HG03045 (cell line): ENCODE results near the gene TAP1.
A peak's percentile ranks its signal among the peaks of the same experiment; 100 is the strongest.
"Not testable (repeated sequence)": the region's sequence is repeated elsewhere in the genome, so short reads cannot be mapped to it uniquely, and the experiment has no call there.

Experiments
- ATAC-seq: cut with Tn5 transposase; IDR thresholded peaks from one replicate; pipeline ENCODE4 v1.9.1; 2021; ENCODE audit warnings: mild to moderate bottlenecking, moderate library complexity; ENCODE audit not compliant: unreplicated experiment

TAP1 gene

DNA sequence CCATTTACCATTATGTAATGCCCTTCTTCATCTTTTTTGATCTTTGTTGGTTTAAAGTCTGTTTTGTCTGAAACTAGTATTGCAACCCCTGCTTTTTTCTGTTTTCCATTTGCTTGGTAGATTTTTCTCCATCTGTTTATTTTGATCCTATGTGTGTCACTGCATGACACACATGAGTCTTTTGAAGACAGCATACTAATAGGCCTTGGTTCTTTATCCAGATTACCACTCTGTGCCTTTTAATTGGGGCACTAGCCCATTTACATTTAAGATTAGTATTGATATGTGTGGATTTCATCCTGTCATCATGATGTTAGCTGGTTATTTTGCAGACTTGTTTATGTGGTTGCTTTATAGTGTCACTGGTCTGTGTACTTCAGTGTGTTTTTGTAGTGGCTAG lies 48.1 kb downstream of the TAP1 start:
- ATAC-seq = not testable (repeated sequence)

DNA sequence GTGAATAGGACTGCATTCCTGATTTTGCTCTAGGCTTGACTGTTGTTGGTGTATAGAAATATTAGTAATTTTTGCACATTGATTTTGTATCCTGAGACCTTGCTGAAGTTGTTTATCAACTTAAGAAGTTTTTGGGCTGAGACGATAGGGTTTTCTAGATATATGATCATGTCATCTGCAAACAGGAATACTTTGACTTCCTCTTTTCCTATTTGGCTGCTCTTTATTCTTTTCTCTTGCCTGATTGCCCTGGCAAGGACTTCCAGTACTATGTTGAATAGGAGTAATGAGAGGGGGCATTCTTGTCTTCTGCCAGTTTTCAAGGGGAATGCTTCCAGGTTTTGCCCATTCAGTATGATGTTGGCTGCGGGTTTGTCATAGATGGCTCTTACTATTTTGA lies 50.1 kb downstream of the TAP1 start:
- no peak for ATAC-seq

DNA sequence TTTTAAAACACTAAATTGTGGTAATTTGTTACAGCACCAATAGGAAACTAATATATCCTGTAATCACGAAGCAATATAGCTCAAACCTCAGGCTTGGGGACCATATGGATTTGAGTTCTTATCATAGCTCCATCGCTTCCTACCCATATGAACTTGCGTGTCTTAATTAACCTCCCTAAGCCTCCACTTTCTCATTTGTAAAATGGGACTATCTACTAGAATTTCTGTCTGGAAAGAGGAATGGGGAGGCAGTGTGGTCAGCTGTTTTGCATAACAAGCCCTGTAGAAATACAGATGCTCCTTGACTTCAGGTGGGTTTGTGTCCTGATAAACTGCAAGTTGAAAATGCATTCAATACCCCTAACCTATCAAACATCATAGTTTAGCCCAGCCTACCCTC lies 53.8 kb downstream of the TAP1 start:
- no peak for ATAC-seq

DNA sequence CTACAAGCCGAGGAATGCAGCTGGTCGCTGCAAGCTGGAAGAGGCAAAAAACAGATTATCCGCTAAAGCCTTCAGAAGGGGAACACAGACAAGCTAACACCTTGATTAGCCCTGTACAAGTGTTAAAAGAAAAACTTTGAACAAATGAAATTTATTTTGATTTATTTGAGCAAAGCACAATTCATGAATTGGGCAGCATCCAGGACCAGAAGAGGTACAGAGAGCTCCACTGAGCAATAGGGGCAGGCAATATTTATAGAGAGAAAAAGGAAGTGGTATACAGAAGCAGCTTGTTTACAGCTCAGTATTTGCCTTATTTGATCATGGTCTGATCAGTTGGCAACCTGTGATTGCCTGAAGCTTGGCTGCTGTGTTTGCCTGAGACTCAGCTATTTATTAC lies 54.3 kb downstream of the TAP1 start:
- ATAC-seq = no peak

DNA sequence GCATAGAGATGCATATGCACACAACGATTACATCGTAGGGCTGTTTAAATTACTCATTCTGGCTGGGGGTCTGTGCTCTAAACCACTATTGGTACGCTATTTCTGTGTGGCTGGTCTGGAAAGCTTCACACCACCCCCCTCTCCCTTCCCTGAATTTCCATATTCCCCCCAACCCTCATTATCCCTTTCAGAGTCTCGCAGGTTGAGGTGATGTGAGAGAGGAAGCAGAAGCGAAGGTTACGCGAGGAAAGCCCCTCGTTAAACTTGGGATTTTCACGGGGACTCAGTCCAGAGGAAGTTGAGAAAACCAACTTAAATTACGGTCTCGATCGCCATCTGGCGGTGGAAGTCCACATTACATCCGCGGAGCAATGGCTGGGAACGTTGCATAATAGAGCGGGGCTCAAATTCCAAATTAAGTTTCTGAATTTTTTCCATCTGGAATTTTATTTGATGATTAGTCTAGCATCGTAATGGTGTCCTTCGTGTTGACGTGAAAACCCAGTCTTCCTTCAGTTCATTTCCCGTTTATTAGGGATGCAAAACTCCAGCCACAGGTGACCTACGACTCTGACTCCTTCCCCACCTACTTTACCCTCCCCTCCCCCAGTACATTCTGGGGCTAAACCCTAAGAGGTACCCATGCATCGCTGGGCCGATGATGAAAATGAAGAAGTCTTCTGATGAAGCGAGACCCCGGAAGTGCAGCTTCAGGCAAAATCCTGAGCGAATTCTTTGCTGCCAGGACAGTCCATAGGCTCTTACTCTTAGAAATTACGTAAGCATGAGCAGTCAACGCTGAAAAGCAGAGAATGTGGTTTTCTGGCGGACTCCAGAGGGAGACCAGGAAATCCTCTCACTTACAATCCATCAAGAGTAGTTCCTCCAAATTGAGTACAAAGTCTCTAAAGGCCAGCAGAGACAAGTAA lies 56.4 kb downstream of the TAP1 start:
- peak; percentile 61 for ATAC-seq
